GM10847 (cell line): ENCODE data around the gene SPOP.

Experiments
- POLR2A ChIP-seq: IDR thresholded peaks from 2 replicates; pipeline ENCODE4 v1.6.1; 2011; ENCODE audit not compliant: insufficient read length; ENCODE audit errors: extremely low read depth

SPOP gene

GRCh38 chr17:49640556-49640955 lies 37.3 kb downstream of the SPOP start:
- no peak for TF ChIP-seq POLR2A

- TF ChIP-seq POLR2A = no peak
These were observed 39.1 kb downstream of the SPOP start for GRCh38 chr17:49638818-49639217.

DNA sequence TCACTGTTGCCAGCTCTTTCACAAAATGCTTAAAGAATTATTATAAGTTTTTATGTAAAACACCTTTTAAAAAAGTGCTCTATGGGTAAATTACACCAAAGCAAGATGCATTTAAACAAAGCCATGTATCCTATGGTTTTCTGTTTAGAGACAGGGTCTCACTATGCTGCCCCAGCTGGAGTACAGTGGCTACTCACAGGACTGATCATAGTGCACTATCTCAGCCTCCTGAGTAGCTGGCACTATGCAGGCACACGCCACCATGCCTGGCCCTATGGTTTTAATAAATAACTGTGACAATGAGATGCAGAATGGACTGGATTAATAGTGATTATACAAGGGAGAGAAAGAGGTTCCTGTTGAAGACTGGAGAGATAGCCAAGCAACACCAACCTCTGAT lies 40.2 kb downstream of the SPOP start:
- TF ChIP-seq POLR2A = no peak

- TF ChIP-seq POLR2A = no peak
These were observed 40.8 kb downstream of the SPOP start for GRCh38 chr17:49637050-49637449.

- TF ChIP-seq POLR2A = no peak
These were observed 42.8 kb downstream of the SPOP start for GRCh38 chr17:49635121-49635520.

- TF ChIP-seq POLR2A = no peak
These were observed 43.4 kb downstream of the SPOP start for GRCh38 chr17:49634485-49634860.

DNA sequence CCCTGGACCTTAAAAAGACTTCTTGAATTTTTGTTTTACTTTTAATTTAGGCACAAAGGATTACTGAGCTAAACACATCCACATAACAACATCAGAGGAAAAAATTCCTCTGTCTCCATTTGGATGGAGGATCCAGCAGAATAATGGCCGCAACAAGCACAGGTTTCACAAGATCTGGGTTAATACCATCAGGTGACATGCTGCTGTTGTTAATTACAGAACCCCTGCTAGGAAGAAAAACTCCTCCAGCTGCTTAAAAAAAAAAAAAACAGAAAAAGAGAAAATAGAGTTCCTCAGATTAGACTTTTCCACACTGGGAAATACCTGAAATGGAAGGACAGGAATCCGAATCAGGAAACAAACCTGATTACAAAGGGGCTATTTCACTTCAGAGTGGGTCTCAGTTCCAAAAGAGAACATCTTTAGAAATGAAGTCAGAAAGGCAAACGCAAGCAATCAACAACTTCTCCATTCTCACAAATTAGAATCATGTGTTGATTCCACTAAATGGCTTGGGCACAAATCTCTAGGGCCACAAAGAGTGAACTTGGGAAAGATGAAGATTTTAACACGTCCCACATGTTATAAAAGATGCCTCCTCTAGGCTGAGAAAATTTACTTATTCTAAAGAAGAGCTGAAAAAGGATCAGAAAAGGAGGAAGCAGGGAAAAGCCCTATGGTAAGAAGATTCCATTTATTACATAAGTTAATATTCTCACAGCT lies 44.0 kb downstream of the SPOP start:
- TF ChIP-seq POLR2A = no peak

- TF ChIP-seq POLR2A = no peak
These were observed 44.6 kb downstream of the SPOP start for GRCh38 chr17:49633250-49633649.

GRCh38 chr17:49632201-49632600 lies 45.7 kb downstream of the SPOP start:
- TF ChIP-seq POLR2A = no peak

GRCh38 chr17:49631496-49631895 lies 46.4 kb downstream of the SPOP start:
- TF ChIP-seq POLR2A = no peak

- no peak for TF ChIP-seq POLR2A
These were observed 47.6 kb downstream of the SPOP start for GRCh38 chr17:49630113-49630900.

- TF ChIP-seq POLR2A = no peak
These were observed 48.5 kb downstream of the SPOP start for GRCh38 chr17:49629447-49629846.

DNA sequence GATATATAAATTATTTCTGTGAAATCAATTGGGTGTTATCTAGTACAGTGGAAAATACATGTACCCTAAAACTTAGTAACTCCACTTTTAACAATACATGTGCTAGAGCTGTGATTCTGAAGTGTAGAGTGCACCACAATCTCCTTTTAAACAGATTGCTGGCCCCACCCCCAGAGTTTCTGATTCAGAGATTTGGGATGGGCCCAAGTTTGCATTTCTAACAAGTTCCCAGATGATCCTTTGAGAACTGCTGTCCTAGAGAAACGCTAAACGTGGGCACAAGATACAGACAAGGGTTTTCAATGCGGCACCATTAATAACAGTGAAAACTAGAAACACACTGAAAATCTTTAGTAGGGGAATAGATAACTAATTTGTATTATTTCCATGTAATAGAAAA lies 53.0 kb downstream of the SPOP start:
- no peak for TF ChIP-seq POLR2A

DNA sequence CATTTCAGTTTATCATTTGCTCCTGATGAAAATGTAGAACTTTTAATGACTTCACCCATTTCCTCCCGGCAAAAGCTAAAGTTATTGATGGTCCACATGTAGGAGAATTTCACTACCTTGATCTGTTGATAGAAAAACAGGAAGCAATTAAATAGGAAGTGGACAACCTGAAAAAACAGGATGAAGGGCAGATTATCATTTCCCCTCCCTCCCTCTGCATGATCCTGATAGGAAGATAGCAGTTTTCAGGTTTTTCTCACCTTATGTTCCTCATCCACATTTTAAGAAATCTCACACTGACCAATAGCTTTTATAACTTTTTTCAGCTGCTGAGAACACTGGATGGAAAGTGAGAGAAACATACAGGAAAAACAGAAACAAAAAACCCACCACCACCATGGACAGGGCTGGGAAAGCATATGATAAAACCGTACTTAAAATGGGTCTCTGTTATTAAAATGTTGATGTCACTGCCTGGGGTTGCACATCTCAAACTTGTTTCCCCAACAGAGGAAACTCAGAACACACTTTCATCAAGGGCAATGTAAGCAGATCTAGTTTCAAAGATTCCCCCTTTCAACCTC lies 55.9 kb downstream of the SPOP start:
- TF ChIP-seq POLR2A = no peak

DNA sequence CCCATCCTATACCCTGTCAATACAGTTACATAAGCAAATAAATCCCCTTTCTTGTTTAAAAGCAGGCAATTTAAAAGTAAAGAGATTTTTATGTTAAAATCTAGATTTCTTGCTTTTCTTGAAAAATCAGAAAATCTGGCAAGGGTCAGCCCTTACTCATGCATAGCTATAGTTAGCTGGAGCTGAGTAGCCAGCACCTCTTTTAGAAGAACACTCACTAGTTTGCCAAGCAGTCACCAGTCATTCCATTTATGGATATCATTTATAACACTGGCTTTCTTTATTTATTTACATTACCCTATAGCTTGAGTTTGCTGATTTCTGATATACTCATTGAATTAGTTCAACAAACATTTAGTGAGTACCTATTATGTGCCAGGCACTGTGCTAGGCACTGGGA lies 56.5 kb downstream of the SPOP start:
- no peak for TF ChIP-seq POLR2A

DNA sequence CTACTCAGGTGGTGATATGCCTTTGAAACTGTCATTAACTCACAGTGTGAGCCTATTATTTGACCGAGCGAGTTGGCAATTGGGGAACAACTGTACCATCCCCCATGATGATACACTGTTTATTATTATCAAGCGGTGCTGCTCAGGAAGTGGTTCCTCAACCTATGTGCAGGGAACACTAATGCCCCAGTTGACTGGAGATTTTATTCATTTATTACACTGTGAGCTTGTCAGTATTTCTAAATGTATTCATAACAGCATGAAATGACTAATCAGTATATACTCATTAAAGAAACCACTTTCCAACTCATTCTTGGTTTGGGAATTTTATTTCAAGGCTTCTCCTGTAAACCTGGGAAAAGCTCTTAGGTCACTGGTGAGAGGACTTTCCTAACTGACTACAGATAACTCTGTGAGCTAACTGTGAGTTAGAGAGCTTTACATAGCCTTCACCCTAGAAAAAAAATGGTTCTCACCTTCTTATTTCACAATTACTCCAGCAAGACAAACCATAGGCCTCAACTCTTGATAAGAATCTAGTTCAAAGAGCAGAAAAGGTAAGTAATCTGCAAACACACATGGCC lies 59.8 kb downstream of the SPOP start:
- no peak for TF ChIP-seq POLR2A
